GM10248 (cell line): ENCODE results near the gene IL1R2.
A peak's percentile ranks its signal among the peaks of the same experiment; 100 is the strongest.

Experiments used
- CTCF ChIA-PET: fragments of 300-600 bp; sonication (Branson Sonifier 250); formaldehyde crosslinking; extraction: SDS; loops from one replicate; lab custom pipeline; 2021; ENCODE audit warnings: antibody characterized with exemption; lab: Yijun Ruan, JAX
- POLR2A ChIA-PET: fragments of 350-650 bp; sonication (Branson Sonifier 250); formaldehyde crosslinking; extraction: SDS; loops from one replicate; lab custom pipeline; 2020; ENCODE audit warnings: antibody characterized with exemption; lab: Yijun Ruan, JAX
- DNase-seq: peaks from one replicate; pipeline ENCODE4 v3.0.0; 2012; ENCODE audit errors: extremely low spot score
- CTCF ChIP-seq: IDR thresholded peaks from 2 replicates; pipeline ENCODE4 v1.5.1; 2012; ENCODE audit warnings: mild to moderate bottlenecking, low read depth; ENCODE audit errors: extremely low read depth, missing control alignments, control extremely low read depth

The IL1R2 gene

DNA sequence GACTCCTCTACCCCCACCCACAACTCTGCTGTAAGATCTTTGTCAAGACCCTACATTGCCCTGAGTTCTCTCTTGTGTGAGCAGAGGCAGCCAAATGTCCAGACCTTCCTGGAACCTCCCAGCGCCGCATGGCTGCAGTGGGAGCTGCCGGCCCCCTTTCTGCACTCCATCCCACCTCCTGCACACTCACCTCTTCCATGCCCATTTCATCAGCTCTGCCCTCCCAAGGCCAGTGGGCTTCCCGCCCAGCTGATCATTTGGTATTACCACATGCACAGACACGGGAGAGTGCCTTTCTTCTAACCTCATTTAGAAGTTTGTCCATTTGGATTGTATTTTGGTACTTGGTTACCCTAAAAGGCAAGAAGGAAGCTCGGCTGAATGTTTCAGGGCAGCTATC is 2.0 kb downstream of the IL1R2 start:
- ChIA-PET POLR2A (no interaction called here), CTCF (interaction anchor here (0.8 to 4.0 kb wide), 2 partner anchors 13 to 110 kb away, joined by 3 to 29 read pairs; no protein-coding TSS in a partner anchor)
- no peak for TF ChIP-seq CTCF
- DNase-seq = no peak

DNA sequence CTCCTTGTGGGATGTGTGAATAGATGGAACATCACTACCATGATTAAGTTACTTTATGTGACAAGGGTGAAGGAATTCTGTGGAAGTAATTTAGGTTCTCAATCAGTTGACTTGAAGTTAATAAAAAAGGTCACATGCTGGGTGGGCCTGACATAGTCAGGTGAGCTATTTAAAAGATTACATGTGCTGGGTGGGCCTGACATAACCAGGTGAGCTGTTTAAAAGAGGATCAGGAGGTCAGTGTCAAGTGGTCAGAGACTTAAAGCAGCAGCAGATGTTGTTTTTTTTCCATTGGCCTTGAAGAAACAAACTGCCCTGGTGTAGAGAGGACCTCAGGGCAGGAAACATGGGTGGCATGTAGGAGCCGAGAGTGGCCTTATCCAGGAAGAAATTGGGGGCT is 3.3 kb downstream of the IL1R2 start:
- no peak for DNase-seq
- CTCF ChIA-PET = interaction anchor here (1.2 to 4.0 kb wide), 4 partner anchors 11 to 246 kb away, joined by 3 to 29 read pairs (median 8); no protein-coding TSS in a partner anchor
- POLR2A ChIA-PET = no interaction called here
- no peak for TF ChIP-seq CTCF

DNA sequence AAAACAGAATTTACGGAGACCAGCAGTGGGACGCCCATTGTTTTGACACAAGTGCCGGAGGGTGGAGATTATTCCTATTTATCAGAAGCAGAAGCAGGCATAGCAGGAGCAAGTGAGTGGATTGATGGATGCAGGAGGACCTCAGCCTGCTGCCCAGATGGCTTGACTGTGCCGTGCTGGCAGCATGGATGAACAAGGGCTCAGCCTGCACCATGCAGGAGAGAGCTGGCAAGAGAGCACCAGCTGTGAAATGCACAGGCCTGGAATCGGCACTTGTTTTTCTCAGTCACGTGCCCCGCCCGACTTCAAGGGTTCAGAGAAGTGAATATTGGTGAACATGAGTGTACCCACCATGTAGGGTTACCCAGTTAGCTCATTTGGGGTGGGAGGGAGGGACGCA is 4.0 kb downstream of the IL1R2 start:
- no peak for DNase-seq
- TF ChIP-seq CTCF = no peak
- POLR2A ChIA-PET = no interaction called here
- CTCF ChIA-PET = interaction anchor here (1.2 to 4.0 kb wide), 4 partner anchors 11 to 245 kb away, joined by 3 to 29 read pairs (median 8); no protein-coding TSS in a partner anchor

GRCh38 chr2:101998556-101998895 is 6.8 kb downstream of the IL1R2 start:
- CTCF ChIA-PET = interaction anchor here (0.8 to 4.3 kb wide), 5 partner anchors 9 to 242 kb away, joined by 3 to 29 read pairs (median 15); no protein-coding TSS in a partner anchor
- POLR2A ChIA-PET = no interaction called here
- DNase-seq = no peak
- TF ChIP-seq CTCF = no peak

- CTCF ChIA-PET = interaction anchor here (0.8 to 4.3 kb wide), 11 partner anchors 8 to 253 kb away, joined by 3 to 29 read pairs (median 5); no protein-coding TSS in a partner anchor
- no peak for DNase-seq
Measured at GRCh38 chr2:101998896-101999789, 7.4 kb downstream of the IL1R2 start.

More at GRCh38 chr2:101998896-101999789, 7.4 kb downstream of the IL1R2 start:
- POLR2A ChIA-PET = interaction anchor here (0.6 kb wide), 1 partner anchor 11 kb away, joined by 3 read pairs; no protein-coding TSS in a partner anchor
- TF ChIP-seq CTCF = peak; percentile 6
